Endothelial cell of umbilical vein (primary cell): ENCODE measurements around the gene PHEX. TPM values are rescaled to one million over a fixed set of nuclear protein-coding genes. Genes with fewer than 3 reads are reported as not detected.

Experiments
- BruUV-seq: library from RNA; stranded (reverse); fragments of 400-500 nt; replicated peaks from 2 replicates; lab custom pipeline; 2021; lab: Mats Ljungman, UMichigan
- CTCF ChIA-PET: fragments of 300-600, 350-600 bp; sonication (Branson Sonifier 250); formaldehyde crosslinking; loops from one replicate; lab custom pipeline; 2021; ENCODE audit warnings: antibody characterized with exemption, inconsistent platforms; lab: Charles Lee
- POLR2A ChIA-PET: fragments of 300-600, 350-600 bp; sonication (Branson Sonifier 250); formaldehyde crosslinking; loops from one replicate; lab custom pipeline; 2021; ENCODE audit warnings: antibody characterized with exemption, inconsistent platforms; lab: Charles Lee
- DNase-seq: peaks from one replicate; pipeline ENCODE4 v3.0.0-alpha.2; 2011; ENCODE audit warnings: low read depth, low spot score
- FAIRE-seq: peaks from 2 replicates; lab custom pipeline; 2011; peaks lifted over from hg19 to GRCh38; lab: Jason Lieb, UNC
- H2AFZ ChIP-seq: 2 replicates; pipeline ENCODE4 v1.6.0; 2012; ENCODE audit warnings: low read depth, low read length, control low read depth, inconsistent platforms
- H3K27ac ChIP-seq: 2 replicates; pipeline ENCODE4 v1.5.1; 2011; ENCODE audit warnings: low read depth, mild to moderate bottlenecking, control low read depth, low read length, moderate library complexity; ENCODE audit not compliant: insufficient read depth
- H3K27me3 ChIP-seq, 2 experiments: 2 replicates each; pipeline versions ENCODE4 v1.6.0 to v1.6.1; 2011; ENCODE audit warnings: low read length in 2 of 2, mixed read lengths in 1 of 2; ENCODE audit not compliant: control insufficient read depth in 2 of 2, insufficient read depth in 2 of 2
- H3K36me3 ChIP-seq, 2 experiments: 2 replicates in 1 of 2; 3 replicates in 1 of 2; pipeline ENCODE4 v1.5.1; 2011; ENCODE audit warnings: low read length in 2 of 2, mild to moderate bottlenecking in 1 of 2, moderate library complexity in 1 of 2; ENCODE audit not compliant: control insufficient read depth in 2 of 2, insufficient read depth in 2 of 2; ENCODE audit errors: extremely low read depth in 1 of 2
- H3K4me1 ChIP-seq: 3 replicates; pipeline ENCODE4 v1.5.1; 2011; ENCODE audit warnings: mild to moderate bottlenecking, low read length; ENCODE audit not compliant: control insufficient read depth, insufficient read depth; ENCODE audit errors: extremely low read depth
- H3K4me2 ChIP-seq: 2 replicates; pipeline ENCODE4 v1.6.1; 2011; ENCODE audit warnings: low read length, control low read depth, mixed read lengths; ENCODE audit not compliant: insufficient read depth
- H3K4me3 ChIP-seq, 3 experiments: fragments of 200-600 bp in 1 of 3; sonication (generic), shearing (Covaris generic) in 1 of 3; replicated peaks in 1 of 3; 2 replicates each; pipeline ENCODE4 v1.5.1; 2011 to 2016; ENCODE audit warnings: control low read depth in 3 of 3, low read length in 3 of 3, mild to moderate bottlenecking in 2 of 3, inconsistent platforms in 1 of 3, low read depth in 1 of 3, moderate library complexity in 1 of 3; ENCODE audit not compliant: insufficient read depth in 1 of 3
- H3K79me2 ChIP-seq: 2 replicates; pipeline ENCODE4 v1.6.0; 2012; ENCODE audit warnings: low read length, inconsistent platforms; ENCODE audit not compliant: control insufficient read depth, insufficient read depth
- H3K9ac ChIP-seq: replicated peaks from 2 replicates; pipeline ENCODE3; 2011; ENCODE audit warnings: low read length, control low read depth; ENCODE audit not compliant: insufficient read depth; ENCODE audit errors: extremely low read depth
- H3K9me1 ChIP-seq: replicated peaks from 3 replicates; pipeline ENCODE4 v1.6.0; 2011; ENCODE audit warnings: mild to moderate bottlenecking, low read length; ENCODE audit not compliant: control insufficient read depth, insufficient read depth; ENCODE audit errors: extremely low read depth
- H3K9me3 ChIP-seq: replicated peaks from 2 replicates; pipeline ENCODE4 v1.5.1; 2012; ENCODE audit warnings: low read length, inconsistent platforms; ENCODE audit not compliant: control insufficient read depth, insufficient read depth
- H4K20me1 ChIP-seq: replicated peaks from 2 replicates; pipeline ENCODE3; 2011; ENCODE audit warnings: mild to moderate bottlenecking, low read length; ENCODE audit not compliant: control insufficient read depth, insufficient read depth; ENCODE audit errors: extremely low read depth
- EZH2 ChIP-seq: IDR thresholded peaks from 2 replicates; pipeline ENCODE4 v1.6.1; 2012; ENCODE audit warnings: borderline replicate concordance, low read depth, mild to moderate bottlenecking, moderate library complexity, low read length, inconsistent platforms; ENCODE audit not compliant: severe bottlenecking
- FOS ChIP-seq: IDR thresholded peaks from 2 replicates; pipeline ENCODE4 v1.6.1; 2011; ENCODE audit warnings: mild to moderate bottlenecking, low read length, moderate library complexity, borderline replicate concordance; ENCODE audit not compliant: insufficient read depth
- GATA2 ChIP-seq: IDR thresholded peaks from 2 replicates; pipeline ENCODE4 v1.7.0; 2011; ENCODE audit warnings: low read depth, mild to moderate bottlenecking, moderate library complexity, mixed read lengths, low read length; ENCODE audit not compliant: insufficient read length, insufficient read depth
- JUN ChIP-seq: IDR thresholded peaks from 2 replicates; pipeline ENCODE4 v1.6.1; 2011; ENCODE audit warnings: borderline replicate concordance, low read depth; ENCODE audit not compliant: insufficient read length, insufficient read depth
- MAX ChIP-seq: IDR thresholded peaks from 2 replicates; pipeline ENCODE4 v1.6.1; 2011; ENCODE audit not compliant: insufficient read depth, insufficient read length
- MYC ChIP-seq: IDR thresholded peaks from one replicate; pipeline ENCODE4 v1.6.1; 2011; ENCODE audit warnings: mild to moderate bottlenecking, low read depth, low read length
- POLR2A ChIP-seq: IDR thresholded peaks from 2 replicates; pipeline ENCODE4 v1.6.1; 2012; ENCODE audit warnings: low read depth, mild to moderate bottlenecking, control low read depth, low read length
- POLR2AphosphoS5 ChIP-seq: IDR thresholded peaks from 2 replicates; pipeline ENCODE4 v1.6.1; 2012; ENCODE audit warnings: low read depth, mild to moderate bottlenecking, control low read depth, low read length, moderate library complexity; ENCODE audit not compliant: insufficient read depth
- dilution Hi-C: fragments of 300-500 bp; cut with MboI; formaldehyde crosslinking; loops from one replicate; pipeline ENCODE4 v1.15.0; 2019; ENCODE audit warnings: low sequenced_read_pairs; ENCODE audit not compliant: extremely low pct_ligation_motif_present
- intact Hi-C: fragments of 100-400 bp; cut with micrococcal nuclease; formaldehyde crosslinking; loops from one replicate; pipeline ENCODE4 v1.10.0; 2022
- polyA plus RNA-seq, 4 experiments: library from polyadenylated mRNA; depleted of rRNA in 3 of 4; stranded (reverse) in 3 of 4; unstranded in 1 of 4; fragments of >200 nt; gene quantifications; 2 replicates each; pipeline versions ENCODE4 v1.2.1 to v1.2.3, GENCODE V29; 2011 to 2012; ENCODE audit warnings: missing spikeins in 1 of 4
- total RNA-seq: library from RNA; stranded (reverse); gene quantifications from 2 replicates; pipeline ENCODE4 v1.2.3, GENCODE V29; 2021
- TF ChIP-seq, protein P1 (sequence below), 2 donors: IDR thresholded peaks; 1 replicate in 1 of 2; 2 replicates in 1 of 2; pipeline ENCODE4 v1.5.1; 2011; ENCODE audit warnings: low read length in 2 of 2, mild to moderate bottlenecking in 2 of 2, moderate library complexity in 2 of 2, control low read depth in 1 of 2, inconsistent platforms in 1 of 2, low read depth in 1 of 2; ENCODE audit not compliant: insufficient read depth in 1 of 2; ENCODE audit errors: extremely low read depth in 1 of 2

The PHEX gene
- total and polyA plus RNA-seq, 2 donors (not counting 3 experiments of a cell fraction or from before 2014, with no cell fraction given), result 0.07 to 0.44 TPM

GRCh38 chrX:21996872-21997455 is 35.2 kb upstream of the PHEX start:
- no peak overlapping the region for H3K9ac ChIP-seq
- no peak overlapping the region for H3K27ac ChIP-seq
- intact Hi-C loops, result no loop called here

DNA sequence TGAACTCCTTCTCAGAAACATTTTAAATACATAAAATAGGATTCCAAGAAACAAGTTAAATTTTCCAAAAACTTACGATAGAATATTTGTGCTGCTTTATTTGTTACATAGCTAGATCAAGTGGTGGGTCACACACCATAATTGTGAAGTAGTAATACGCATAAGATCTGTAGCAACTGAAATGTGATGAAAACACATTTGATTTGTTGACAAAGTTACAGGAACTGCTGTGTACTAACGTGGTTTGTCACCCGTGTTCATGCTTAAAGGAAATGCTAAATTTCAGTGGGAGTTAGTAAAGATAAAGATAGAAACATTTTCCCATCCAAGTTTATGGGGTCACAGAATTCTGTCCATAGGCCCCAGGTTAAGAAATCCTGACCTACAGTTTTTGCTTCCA is 34.1 kb upstream of the PHEX start:
- Histone ChIP-seq H3K9me3 (no peaks in the 10 kb centered on the region), H3K9me1 (no peaks in the 10 kb centered on the region), H3K36me3 (peaks cover 0 to 2% of the 10 kb centered on the region in 2 experiments), H3K27ac (no peak overlapping the region), H4K20me1 (no peaks in the 10 kb centered on the region), H3K4me2 (no peak overlapping the region), H3K4me3 (no peak overlapping the region), H3K27me3 (no peaks in the 10 kb centered on the region), H3K79me2 (no peaks in the 10 kb centered on the region), H3K9ac (no peak overlapping the region), H3K4me1 (peaks cover 7% of the 10 kb centered on the region), H2AFZ (no peak overlapping the region)
- no peak for FAIRE-seq
- no peak for DNase-seq
- TF ChIP-seq POLR2A, result no peak
- TF ChIP-seq MYC, result no peak
- TF ChIP-seq MAX, result no peak
- TF ChIP-seq, protein P1, sequence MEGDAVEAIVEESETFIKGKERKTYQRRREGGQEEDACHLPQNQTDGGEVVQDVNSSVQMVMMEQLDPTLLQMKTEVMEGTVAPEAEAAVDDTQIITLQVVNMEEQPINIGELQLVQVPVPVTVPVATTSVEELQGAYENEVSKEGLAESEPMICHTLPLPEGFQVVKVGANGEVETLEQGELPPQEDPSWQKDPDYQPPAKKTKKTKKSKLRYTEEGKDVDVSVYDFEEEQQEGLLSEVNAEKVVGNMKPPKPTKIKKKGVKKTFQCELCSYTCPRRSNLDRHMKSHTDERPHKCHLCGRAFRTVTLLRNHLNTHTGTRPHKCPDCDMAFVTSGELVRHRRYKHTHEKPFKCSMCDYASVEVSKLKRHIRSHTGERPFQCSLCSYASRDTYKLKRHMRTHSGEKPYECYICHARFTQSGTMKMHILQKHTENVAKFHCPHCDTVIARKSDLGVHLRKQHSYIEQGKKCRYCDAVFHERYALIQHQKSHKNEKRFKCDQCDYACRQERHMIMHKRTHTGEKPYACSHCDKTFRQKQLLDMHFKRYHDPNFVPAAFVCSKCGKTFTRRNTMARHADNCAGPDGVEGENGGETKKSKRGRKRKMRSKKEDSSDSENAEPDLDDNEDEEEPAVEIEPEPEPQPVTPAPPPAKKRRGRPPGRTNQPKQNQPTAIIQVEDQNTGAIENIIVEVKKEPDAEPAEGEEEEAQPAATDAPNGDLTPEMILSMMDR (IDR thresholded peaks at IDR 0.05; ENCODE audit: extremely low read depth in 1 of 2, insufficient read depth in 1 of 2, low read depth in 1 of 2, low read length in 2 of 2), result no peak
- no peak for TF ChIP-seq GATA2
- TF ChIP-seq POLR2AphosphoS5, result no peak
- TF ChIP-seq EZH2, result no peak
- TF ChIP-seq FOS, result no peak
- no peak for TF ChIP-seq JUN
- no TSS peak for BruUV-seq
- ChIA-PET CTCF (no interaction called here), POLR2A (no interaction called here)
- dilution Hi-C loops (no loop called here), intact Hi-C loops (no loop called here)

More at GRCh38 chrX:21996872-21997455, 35.2 kb upstream of the PHEX start:
- H3K36me3 ChIP-seq, result peaks cover 0 to 2% of the 10 kb centered on the region in 2 experiments
- CTCF ChIA-PET, result interaction anchor here (2.1 kb wide), 1 partner anchor 12 kb away, joined by 7 read pairs; no protein-coding TSS in a partner anchor
- peaks cover 7% of the 10 kb centered on the region for H3K4me1 ChIP-seq
- no peak overlapping the region for H2AFZ ChIP-seq
- TF ChIP-seq POLR2AphosphoS5 (peak; percentile 15), GATA2 (no peak)
- no peaks in the 10 kb centered on the region for H4K20me1 ChIP-seq
- no peaks in the 10 kb centered on the region for H3K27me3 ChIP-seq
- no peak overlapping the region for H3K4me3 ChIP-seq
- H3K9me3 ChIP-seq, result no peaks in the 10 kb centered on the region
- no peak overlapping the region for H3K4me2 ChIP-seq
- no TSS peak for BruUV-seq
- POLR2A ChIA-PET, result no interaction called here
- no peaks in the 10 kb centered on the region for H3K9me1 ChIP-seq
- dilution Hi-C loops, result no loop called here
- peak; percentile 79 for FAIRE-seq
- no peaks in the 10 kb centered on the region for H3K79me2 ChIP-seq
- peak; percentile 17 for DNase-seq
